Ureter (tissue), 1 donor: ENCODE data around the gene CTCFL. TPM values are rescaled to one million over a fixed set of nuclear protein-coding genes. Genes with fewer than 3 reads are reported as not detected.
A peak's percentile ranks its signal among the peaks of the same experiment; 100 is the strongest.
"Not testable (repeated sequence)": the region's sequence is repeated elsewhere in the genome, so short reads cannot be mapped to it uniquely, and the experiment has no call there.

ENCODE experiments used
- DNase-seq: peaks from one replicate; pipeline ENCODE4 v3.0.0-alpha.2; 2020; ENCODE audit warnings: low spot score
- total RNA-seq: library from RNA; stranded (reverse); gene quantifications from one replicate; pipeline ENCODE4 v1.2.4, GENCODE V29; 2023
- donor health status: DM: yes; HTN: yes; CAD: no.

CTCFL gene
- total RNA-seq, 1 donor from 2014 or later = not detected

- no peak for DNase-seq
Measured at GRCh38 chr20:57536771-57537724, 12.1 kb upstream of the CTCFL start.

DNA sequence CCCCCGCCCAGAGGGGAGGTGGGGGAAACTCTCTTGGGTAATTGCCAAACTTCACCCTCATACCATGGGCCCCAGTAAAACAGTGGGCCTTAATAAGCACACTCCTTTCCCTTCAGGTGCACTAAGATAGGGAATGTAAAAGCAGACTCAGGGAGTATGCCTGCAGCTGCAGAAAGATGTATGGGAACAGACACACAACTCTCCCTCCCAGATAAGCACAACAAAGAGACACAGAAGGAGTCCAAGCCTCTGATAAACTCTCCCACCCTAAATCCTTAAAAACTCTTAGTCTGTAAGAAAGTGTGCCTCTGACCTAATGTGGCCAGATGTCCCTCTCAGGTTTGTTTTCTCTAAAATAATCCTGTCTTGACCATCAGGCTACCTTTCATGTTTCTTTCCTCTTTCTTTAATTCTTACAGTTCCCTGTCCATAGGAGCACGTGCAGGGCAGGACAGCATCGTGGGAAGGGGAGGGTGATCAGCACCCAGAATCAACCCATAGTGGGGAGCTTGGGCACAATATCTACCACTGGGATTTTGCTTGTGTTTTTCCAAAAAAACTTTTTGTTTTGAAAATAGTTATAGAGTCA lies 11.3 kb upstream of the CTCFL start:
- DNase-seq = no peak

- DNase-seq = no peak
Measured at GRCh38 chr20:57535297-57535696, 10.4 kb upstream of the CTCFL start.

DNA sequence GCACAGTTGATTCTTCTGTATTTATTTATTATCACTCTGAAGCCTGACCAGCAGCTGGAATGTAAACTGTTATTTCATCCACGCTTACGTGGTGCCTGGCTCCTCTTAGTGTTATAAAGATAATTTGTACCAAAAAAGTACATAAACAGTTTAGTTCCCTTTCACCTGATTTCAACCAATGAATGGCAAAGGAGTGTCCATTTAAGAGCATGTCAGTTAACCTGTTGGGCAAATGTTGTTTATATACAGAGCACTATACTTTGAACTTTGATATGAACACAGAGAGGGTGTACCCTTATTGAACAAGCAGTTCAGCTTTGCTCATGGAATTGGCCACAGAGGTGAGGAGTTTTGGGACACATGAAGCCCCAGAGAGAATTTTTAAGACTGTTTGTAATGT lies 7.2 kb upstream of the CTCFL start:
- no peak for DNase-seq

DNA sequence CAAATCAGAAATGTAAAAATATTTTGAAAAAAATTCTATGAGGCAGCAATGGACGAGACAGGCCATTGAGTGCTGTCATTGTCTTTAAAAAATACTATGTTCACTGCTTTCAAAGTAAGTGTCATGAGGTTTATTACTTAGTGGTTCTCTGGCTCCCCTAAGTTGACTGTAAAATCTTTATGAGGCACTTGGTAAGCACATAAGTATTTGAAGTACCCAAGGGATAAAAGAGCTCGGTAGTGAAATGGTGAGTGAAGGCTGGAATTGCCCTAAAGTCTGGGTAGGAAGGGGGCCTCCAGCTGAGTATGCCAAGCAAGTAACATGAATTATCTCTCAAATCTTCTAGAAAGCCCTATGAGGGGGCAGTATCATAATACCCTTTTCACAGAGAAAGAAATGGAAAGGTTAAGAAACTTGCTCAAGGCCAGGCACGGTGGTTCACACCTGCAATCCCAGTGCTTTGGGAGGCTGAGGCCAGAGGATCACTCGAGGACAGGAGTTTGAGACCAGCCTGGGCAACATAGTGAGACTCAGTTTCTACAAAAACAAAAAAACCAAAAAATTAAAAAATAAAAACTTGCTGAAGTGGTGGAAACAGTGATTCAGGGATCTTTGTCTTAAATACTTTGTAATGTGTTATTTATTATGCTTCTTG lies 5.5 kb upstream of the CTCFL start:
- DNase-seq = no peak

DNA sequence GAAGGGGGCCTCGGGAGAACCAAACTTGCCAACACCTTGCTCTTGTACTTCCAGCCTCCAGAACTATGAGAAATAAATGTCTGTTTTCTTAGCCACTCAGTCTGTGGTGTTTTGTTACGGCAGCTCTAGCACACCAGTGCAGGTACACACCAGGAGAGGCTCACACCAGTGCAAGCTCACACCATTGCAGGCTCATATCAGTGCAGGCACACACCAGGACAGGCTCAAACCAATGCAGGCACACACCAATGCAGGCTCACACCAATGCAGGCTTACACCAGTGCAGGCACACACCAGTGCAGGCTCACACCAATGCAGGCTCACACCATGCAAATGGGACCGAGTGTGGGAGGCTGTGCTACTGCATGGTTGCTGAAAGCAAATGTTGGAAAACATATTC lies 4.9 kb upstream of the CTCFL start:
- DNase-seq = no peak

DNA sequence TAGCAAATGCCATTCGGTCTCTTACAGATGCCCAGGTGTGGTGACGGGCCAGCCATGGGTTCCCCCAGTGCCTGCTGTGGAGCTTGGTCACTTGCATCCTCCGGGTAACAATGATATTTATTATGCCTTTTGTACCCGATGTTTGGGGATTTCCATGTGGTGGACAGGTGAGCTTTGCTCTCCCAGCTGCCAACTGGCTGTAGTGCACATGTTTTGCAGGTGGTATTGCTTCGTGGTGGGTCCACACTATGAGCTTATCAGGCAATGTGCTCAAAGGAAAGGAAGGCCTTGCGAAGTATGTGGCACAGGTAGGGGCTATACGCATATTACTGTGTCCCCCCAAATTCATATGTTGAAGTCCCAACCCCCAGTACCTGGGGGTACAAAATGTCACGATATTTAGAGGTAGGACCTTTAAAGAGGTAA lies 4.2 kb upstream of the CTCFL start:
- DNase-seq = no peak

GRCh38 chr20:57528148-57528547 lies 3.2 kb upstream of the CTCFL start:
- DNase-seq = no peak

GRCh38 chr20:57527728-57528127 lies 2.8 kb upstream of the CTCFL start:
- no peak for DNase-seq

- no peak for DNase-seq
Measured at GRCh38 chr20:57526885-57527460, 2.0 kb upstream of the CTCFL start.

DNA sequence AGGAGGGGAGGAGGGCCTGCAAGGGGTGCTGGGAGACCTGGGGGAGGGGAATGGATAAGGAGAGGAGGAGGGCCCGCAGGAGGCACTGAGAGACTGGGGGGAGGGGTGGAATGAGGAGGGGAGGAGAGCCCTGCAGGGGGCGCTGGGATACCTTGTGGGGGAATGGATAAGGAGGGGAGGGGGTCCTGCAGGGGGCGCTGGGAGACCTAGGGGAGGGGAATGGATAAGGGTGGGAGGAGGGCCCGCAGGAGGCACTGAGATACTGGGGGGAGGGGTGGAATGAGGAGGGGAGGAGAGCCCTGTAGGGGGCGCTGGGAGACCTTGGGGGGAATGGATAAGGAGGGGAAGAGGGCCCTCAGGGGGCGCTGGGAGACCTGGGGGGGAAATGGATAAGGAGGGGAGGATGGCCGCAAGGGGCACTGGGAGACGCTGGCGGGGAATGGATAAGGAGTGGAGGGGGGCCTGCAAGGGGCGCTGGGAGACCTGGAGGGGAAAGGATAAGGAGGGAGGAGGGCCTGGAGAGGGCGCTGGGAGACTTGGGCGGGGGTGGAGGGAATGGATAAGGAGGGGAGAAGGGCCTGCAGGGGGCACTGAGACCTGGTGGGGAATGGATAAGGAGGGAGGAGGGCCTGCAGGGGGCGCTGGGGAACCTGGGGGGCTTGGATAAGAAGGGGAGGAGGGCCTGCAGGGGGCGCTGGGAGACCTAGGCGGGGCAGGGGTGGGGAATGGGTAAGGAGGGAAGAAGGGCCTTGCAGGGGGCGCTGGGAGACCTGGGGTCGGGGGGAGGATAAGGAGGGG lies 1.3 kb upstream of the CTCFL start:
- DNase-seq = no peak

DNA sequence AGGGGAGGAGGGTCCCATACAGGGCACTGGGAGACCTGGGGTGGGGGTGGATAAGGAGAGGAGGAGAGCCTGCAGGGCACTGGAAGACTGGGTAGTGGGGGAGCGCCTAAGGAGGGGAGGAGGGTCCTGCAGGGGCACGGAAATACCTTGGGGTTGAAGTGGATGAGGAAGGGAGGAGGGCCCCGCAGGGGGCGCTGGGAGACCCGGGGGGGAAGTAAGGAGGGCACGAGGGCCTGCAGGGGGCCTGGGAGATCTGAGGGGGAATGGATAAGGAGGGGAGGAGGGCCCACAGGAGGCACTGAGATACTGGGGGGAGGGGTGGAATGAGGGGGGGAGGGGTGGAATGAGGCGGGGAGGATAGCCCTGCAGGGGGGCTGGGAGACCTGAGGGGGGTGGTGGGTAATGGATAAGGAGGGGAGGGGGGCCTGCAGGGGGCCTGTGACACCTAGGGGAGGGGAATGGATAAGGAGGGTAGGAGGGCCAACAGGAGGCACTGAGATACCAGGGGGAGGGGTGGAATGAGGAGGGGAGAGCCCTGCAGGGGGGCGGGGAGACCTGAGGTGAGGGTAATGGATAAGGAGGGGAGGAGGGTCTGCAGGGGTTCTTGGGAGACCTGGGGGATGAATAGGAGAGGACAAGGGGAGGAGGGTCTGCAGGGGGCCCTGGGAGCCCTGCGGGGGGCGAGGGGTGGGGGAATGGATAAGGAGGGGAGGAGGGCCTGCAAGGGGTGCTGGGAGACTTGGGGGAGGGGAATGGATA lies 567 bp upstream of the CTCFL start:
- no peak for DNase-seq

DNA sequence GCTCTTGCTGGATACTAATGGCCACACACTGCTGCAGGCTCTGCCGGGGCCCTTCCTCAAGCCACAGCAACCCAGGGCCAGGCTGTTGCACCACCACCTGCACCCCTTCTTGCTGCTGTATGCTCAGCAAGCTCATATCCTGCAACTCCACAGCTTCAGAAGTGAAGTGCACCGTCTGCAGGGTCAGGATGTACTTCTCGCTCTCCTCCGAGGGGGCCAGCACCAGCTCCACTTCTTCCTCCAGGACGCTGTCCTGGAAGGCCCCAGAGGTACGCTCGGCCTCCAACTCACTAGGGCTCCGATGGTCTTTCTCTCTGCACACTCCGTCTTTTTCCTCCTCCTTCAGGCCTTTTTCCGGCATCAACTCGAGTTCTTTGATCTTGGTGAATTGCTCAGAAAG lies 1.2 kb downstream of the CTCFL start:
- DNase-seq = no peak

DNA sequence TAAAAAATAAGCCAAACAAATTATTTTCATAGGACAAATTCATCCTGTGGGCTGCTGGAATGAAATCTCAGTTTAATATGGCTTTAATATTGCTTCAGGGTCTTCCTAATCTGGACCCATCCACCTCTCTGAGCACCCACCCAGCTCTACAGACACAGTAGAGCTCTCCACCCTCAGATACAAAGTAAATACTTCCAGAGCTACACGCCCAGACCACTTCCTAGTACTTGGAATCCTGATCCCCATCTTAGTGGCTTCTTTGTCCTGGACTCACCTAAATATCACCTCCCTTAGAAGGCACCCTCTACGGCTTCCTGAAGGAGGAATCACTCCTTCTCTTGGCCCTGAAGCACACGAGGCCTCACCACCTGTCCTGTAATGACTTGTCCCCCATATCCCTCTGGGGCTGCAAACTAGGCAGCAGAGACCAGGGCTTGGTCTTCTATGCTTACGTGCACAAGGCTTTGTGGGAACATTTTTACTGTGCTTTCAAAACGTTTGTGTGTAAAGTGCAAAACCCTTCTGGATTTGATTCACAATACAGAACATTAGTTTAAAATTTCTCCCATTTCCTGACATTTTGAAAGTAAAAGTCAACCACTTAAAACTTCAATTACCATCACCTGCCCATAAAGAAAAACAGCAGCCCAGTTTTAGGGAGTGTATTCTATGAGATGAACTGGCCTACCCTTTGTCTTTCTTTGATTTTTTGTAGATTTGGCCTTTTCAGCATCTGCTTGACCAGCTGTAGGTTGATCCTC lies 2.4 kb downstream of the CTCFL start:
- no peak for DNase-seq

- no peak for DNase-seq
Measured at GRCh38 chr20:57517904-57518303, 7.0 kb downstream of the CTCFL start.

DNA sequence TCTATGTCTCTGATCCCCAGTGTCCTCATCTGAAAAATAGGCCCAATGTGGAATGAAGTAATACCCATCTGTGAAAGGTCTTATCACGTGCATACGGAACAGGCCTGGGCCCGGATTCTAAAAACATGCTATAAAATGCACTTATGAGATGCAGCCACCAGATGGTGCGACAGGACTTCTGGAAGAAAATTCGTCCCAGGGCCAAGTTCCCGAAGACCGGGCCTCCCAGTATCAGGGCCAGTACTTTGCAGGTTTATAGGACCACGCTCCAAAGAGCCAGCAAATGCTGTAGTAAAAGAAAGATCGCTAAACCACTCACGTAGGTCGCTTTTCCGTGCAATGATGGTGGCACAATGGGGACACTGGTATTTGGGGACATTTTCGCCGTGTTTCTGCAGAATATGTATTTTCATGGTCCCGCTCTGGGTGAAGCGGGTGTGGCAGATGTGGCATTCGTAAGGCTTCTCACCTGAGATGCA lies 10.6 kb downstream of the CTCFL start:
- peak; percentile 73 for DNase-seq

DNA sequence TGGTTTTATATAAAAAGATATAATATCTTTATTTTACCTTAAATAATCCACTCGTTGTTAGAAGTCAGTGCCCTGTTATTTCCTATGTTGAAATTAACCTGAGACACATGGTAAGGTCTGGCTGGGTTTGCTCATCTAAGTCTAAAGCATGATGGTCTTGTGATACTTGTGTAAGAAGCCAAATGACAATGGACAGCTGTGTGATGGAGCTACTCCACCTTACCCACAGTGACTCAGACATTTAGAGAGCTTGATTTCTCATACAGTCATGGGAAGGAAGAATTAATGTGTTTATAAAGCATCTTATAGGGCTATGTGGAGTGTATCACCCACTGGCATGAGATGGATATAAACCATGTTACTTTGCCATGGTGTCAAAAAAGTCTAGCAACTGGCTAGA lies 11.7 kb downstream of the CTCFL start:
- no peak for DNase-seq

DNA sequence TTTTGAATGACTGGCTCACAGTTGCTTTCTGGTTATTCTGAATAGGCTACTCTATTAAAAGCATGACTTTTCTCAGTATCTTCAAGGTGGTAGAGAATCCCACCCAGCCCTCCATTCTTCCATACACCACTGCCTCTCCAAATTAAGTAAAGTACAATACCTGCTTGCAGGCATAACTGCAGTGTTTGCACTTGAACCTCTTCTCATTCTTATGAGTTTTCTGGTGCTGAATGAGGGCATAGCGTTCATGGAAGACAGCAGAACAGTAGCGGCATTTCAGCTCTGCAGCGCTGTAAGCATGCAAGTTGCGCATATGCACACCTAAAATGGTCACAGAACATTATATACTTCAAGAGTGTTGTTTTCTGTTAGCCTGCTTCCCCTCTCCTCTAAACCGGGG lies 12.5 kb downstream of the CTCFL start:
- DNase-seq = no peak

DNA sequence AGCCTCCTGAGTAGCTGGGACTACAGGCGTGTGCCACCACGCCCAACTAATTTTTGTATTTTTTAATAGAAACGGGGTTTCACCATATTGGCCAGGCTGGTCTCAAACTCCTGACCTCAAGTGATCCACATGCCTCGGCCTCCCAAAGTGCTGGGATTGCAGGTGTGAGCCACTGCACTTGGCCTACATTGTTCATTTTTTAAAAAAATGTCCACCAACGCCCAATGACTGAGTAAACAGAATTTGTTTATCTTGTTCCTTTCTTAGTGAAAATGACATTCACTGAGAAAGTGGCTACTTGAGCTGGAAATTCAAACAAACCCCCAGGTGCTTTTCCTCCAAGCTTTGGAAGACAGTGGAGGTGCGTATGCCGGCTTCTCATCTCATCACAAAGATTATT lies 13.2 kb downstream of the CTCFL start:
- not testable (repeated sequence) for DNase-seq

DNA sequence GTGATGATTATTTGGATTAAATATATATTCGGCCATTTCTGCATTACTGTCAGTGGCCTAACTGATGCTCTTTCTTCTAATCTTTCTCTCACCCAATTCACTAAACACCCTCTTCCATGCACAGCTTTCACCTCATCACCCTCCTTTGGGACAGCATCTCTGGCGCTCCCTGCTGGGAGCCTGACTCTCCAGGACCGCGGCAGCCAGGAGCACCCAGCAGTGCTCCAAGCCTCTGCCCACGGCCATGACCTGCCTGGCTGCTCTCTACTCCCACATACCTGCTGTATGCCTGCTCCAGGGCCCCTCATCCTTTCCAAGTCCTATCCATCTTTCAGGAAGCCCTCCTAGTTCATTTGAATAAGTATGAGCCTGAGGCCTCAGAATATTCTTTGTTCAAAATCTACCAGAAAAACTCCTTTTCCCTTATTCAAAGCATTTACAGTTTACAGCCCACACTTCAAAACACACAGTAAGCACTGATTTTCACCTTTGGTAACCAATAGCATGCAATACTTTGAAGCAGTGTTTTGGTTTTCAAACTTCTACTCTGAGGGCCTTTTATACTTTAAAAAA lies 15.2 kb downstream of the CTCFL start:
- no peak for DNase-seq
